HG03469 (cell line): Measurements from ENCODE around the gene C1QTNF1.

ENCODE experiments used
- ATAC-seq: cut with Tn5 transposase; IDR thresholded peaks from one replicate; pipeline ENCODE4 v1.9.1; 2021; ENCODE audit warnings: mild to moderate bottlenecking, moderate library complexity, moderate number of reproducible peaks; ENCODE audit not compliant: unreplicated experiment

Gene C1QTNF1

GRCh38 chr17:79090443-79091225, 66.7 kb downstream of the C1QTNF1 start:
- ATAC-seq = no peak

GRCh38 chr17:79091226-79091670, 67.3 kb downstream of the C1QTNF1 start:
- ATAC-seq = no peak

DNA sequence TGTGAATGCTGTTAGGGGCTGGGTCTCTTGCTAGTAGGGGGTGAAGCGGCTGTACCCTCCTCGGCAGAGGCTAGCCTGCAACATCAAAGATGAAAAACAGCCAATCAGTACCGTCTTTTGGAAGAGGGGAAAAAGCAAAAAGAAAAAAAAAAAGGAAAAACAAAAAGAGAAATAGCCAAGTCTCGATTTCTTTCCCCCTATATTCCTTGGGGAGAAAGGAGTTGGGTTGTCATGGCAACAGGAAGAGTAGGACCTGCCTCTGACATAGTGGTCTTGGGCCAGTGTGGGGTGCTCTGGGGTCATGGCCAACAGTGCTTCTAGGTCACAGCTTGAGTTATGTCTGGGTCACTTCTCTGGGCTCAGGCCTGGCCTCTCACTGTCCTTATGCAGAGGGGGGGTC, 68.6 kb downstream of the C1QTNF1 start:
- no peak for ATAC-seq

- no peak for ATAC-seq
Observed at GRCh38 chr17:79093270-79093669, 69.3 kb downstream of the C1QTNF1 start.

- no peak for ATAC-seq
Observed at GRCh38 chr17:79094261-79094660, 70.3 kb downstream of the C1QTNF1 start.

- ATAC-seq = no peak
Observed at GRCh38 chr17:79095345-79096055, 71.5 kb downstream of the C1QTNF1 start.

- ATAC-seq = no peak
Observed at GRCh38 chr17:79096477-79096876, 72.5 kb downstream of the C1QTNF1 start.

DNA sequence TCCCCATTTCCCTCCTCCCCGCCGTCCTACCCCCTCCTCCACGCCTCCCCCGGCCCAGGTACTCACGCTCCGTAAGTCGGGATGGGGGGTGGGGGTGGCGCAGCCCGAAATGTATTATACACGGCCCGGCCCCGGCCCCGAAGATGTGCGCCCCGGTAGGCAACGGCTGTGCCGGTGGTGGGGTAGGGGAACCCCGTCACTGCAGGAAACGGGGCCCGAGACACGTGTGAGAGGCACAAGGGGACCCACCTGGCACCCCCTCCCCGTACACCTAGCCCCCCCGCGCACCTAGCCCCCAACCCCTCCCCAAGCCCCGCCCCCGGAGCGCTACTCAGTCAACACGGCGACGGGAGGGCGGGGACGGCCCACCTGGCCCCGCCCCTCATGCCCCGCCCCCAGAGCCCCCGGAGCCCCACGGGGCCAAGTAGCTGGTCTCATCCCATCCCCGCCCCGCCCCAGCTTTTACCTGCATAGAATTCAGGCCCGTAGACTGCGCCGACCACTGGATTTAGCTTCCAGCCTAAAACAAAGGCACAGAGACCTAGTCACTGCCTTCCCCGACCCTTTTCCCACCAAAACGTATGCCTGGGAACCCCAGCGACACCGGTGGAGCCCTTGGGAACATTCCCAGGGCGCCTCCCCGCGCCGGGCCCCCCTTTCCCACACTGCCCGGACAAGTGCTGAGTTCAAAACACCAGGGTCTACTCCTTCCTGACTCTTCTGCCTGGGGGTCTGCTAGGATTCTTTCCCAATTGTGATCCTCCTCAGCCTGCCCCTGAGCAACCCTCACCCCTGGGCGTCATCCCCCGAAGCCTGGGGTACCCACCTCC, 73.5 kb downstream of the C1QTNF1 start:
- ATAC-seq = no peak

DNA sequence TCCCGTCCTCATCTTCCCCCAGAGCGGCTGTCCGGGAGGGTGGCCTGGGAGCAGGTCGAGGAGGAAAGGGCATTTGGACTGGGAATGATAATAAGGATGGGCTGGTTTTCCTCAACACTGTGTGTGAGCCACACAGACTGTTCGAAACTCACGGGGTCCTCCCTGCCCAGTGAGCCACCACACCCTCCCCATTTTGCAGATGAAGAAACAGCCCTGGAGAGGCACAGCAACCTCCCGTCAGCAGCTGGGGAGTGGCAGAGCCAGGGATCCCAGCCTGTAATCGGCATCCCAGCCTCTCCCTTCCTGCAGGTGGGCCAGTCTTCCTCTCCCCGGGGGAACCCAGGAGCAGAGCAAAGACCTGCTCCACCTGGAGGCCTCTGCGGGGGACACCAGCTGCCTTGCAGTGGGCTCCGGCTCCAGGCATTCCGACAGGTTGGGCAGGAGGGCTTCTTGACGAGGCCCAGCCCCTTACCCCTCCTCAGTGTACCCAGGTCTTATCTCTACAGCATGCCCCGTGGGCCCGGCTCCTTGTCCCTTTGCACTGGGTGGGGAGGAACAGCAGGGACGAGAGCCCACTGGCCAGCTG, 74.4 kb downstream of the C1QTNF1 start:
- no peak for ATAC-seq
